Coronary artery (tissue), 2 donors: ENCODE results near the gene MCL1.

Experiments used
- DNase-seq: peaks from one replicate; pipeline ENCODE4 v3.0.0-alpha.2; 2017; ENCODE audit warnings: low spot score
- H3K27ac ChIP-seq, 2 donors: fragments of 200-600 bp; sonication (generic); one replicate each; pipeline ENCODE4 v1.5.1; 2016 to 2019
- H3K4me3 ChIP-seq: fragments of 200-600 bp; sonication (generic); 2 replicates; pipeline ENCODE4 v1.5.1; 2016; ENCODE audit warnings: mild to moderate bottlenecking, moderate library complexity
- CTCF ChIP-seq: fragments of 200-600 bp; sonication (generic); IDR thresholded peaks from one replicate; pipeline ENCODE4 v1.5.1; 2019; ENCODE audit warnings: antibody characterized with exemption

MCL1 gene

GRCh38 chr1:150529017-150529416 is 50.4 kb downstream of the MCL1 start:
- no peak for DNase-seq
- Histone ChIP-seq H3K27ac (no peak overlapping the region), H3K4me3 (no peak overlapping the region)
- no peak for TF ChIP-seq CTCF

GRCh38 chr1:150528196-150528595 is 51.2 kb downstream of the MCL1 start:
- DNase-seq: no peak
- no peak for TF ChIP-seq CTCF
- Histone ChIP-seq H3K4me3 (no peak overlapping the region), H3K27ac (no peak overlapping the region)

- no peak for TF ChIP-seq CTCF
- H3K4me3 ChIP-seq: no peak overlapping the region
- DNase-seq: no peak
Observed at GRCh38 chr1:150525348-150525747, 54.1 kb downstream of the MCL1 start.

More at GRCh38 chr1:150525348-150525747, 54.1 kb downstream of the MCL1 start:
- H3K27ac ChIP-seq: no peak overlapping the region
